Measurements from ENCODE around the gene CLPTM1L. TPM values are rescaled to one million over a fixed set of nuclear protein-coding genes. Genes with fewer than 3 reads are reported as not detected.

CLPTM1L gene
- total RNA-seq, 1 donor from 2014 or later, result 100 TPM

DNA sequence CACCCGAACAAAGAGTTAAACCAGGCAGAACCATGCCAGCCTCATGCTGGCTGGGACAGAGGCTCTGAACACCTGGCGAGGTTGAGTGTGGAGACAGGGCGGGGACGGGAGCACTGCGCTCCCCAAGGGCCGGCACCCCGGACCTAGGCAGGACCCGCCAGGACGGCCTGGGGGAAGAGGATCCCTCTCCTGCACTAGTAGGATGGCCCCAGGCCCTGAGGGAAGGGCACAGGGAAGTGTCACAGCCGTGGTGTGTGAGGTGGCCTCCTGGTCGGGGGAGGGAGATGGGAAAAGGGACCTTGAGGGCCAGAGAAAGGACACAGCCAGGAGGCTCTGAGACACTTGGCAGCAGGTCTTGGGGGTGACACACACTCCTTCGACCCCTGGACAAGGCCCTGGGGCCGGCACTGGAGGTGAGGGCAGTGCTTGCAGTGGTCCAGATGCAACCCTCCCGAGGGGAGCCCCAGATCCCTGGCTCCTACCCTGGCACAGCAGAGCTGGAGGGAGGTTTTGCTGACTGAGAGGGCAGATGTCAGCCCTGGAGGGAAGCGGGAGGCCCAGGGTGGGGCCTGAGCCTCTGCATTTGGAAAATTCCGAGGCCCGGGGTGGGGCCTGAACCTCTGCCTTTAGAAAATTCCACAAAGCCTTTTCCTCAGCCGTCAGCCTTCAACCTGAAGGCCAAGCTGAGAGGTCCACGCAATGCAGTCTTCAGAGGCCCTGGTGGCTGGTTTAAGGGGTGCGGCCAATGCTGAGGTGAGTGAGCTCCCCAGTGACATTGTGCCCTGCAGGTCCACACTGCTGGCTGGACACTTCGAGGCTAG, 25.3 kb downstream of the CLPTM1L start:
- ATAC-seq (ENCODE audit: low read depth) (no peak), DNase-seq (no peak)
- intact Hi-C loops (cut with micrococcal nuclease), result no loop called here
- Mint-ChIP-seq H3K27ac (no peak overlapping the region), H3K36me3 (ENCODE audit: low read depth) (peaks cover 71% of the 10 kb centered on the region), H3K4me1 (peaks cover 25% of the 10 kb centered on the region), H3K4me3 (no peak overlapping the region), H3K9me3 (no peaks in the 10 kb centered on the region), H3K27me3 (no peaks in the 10 kb centered on the region)
- CTCF ChIA-PET, result no interaction called here
- TF ChIP-seq, protein P1, sequence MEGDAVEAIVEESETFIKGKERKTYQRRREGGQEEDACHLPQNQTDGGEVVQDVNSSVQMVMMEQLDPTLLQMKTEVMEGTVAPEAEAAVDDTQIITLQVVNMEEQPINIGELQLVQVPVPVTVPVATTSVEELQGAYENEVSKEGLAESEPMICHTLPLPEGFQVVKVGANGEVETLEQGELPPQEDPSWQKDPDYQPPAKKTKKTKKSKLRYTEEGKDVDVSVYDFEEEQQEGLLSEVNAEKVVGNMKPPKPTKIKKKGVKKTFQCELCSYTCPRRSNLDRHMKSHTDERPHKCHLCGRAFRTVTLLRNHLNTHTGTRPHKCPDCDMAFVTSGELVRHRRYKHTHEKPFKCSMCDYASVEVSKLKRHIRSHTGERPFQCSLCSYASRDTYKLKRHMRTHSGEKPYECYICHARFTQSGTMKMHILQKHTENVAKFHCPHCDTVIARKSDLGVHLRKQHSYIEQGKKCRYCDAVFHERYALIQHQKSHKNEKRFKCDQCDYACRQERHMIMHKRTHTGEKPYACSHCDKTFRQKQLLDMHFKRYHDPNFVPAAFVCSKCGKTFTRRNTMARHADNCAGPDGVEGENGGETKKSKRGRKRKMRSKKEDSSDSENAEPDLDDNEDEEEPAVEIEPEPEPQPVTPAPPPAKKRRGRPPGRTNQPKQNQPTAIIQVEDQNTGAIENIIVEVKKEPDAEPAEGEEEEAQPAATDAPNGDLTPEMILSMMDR (IDR thresholded peaks at IDR 0.05), result no peak
- POLR2A ChIA-PET, result no interaction called here

DNA sequence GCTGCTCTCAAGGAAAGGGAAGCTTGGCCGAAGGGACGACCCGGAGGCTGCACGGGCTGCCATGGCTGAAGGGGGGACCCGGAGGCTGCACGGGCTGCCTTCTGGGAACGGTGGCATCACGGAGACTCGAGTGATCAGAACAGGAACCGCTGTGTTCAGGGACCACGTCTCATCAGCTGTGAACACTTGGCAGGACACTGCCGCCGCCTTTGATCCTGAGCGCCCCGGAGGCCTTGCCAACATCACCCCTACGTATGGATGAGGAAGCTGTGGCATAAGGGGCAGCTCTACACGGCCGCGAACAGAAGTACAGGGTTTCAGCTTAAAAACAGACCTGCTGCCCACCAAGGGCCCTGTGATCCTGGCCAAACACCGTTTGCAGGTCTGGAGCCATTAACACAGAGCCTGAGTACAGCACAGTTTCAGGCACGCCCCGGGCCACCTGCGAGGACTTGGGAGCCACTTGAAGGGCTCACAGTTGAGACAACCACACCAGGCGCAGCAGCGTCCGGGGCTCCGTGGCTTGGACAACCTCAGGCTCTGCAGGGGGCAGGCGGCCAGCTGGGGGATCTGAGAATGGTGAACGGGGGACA, 26.1 kb downstream of the CLPTM1L start:
- peaks cover 31% of the 10 kb centered on the region for H3K4me1 Mint-ChIP-seq
- no peaks in the 10 kb centered on the region for H3K9me3 Mint-ChIP-seq
- peaks cover 62% of the 10 kb centered on the region for H3K36me3 Mint-ChIP-seq (ENCODE audit: low read depth)
- no peak for DNase-seq
- ChIA-PET CTCF (no interaction called here), POLR2A (no interaction called here)
- intact Hi-C loops (cut with micrococcal nuclease), result no loop called here
- TF ChIP-seq, protein P1 (IDR thresholded peaks at IDR 0.05), result no peak
- H3K4me3 Mint-ChIP-seq, result no peak overlapping the region
- no peaks in the 10 kb centered on the region for H3K27me3 Mint-ChIP-seq
- no peak for ATAC-seq (ENCODE audit: low read depth)
- H3K27ac Mint-ChIP-seq, result no peak overlapping the region

DNA sequence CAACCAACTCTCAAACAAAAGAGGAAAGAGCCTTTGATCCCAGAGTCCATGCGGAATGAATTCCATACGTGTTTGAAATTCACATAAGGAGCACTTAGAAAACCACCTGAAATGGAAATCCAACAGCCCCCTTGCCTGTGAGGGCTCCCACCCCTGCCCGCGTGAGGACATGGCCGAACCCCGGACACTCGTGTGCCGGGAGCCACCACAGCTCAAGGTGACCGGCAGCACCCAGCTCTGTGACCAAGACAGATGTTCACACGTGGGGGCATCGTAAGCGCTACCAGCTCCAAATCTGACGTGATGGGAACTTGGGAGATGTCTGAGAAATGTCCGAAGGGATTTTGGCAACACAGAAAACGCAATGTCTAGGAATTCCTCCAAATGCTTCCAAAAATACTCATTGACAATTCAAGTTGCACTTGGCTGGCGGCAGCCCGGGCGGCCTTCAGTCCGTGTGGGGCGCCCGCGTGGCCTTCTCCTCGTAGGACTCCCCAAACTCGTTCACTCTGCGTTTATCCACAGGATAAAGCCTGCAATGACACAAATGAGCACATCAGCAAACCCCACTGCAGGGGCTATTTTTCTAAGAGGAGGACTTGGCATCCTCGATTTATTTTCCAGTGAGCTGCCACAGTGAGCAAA, 26.9 kb downstream of the CLPTM1L start:
- Mint-ChIP-seq H3K27me3 (no peaks in the 10 kb centered on the region), H3K27ac (no peak overlapping the region), H3K9me3 (no peaks in the 10 kb centered on the region), H3K36me3 (ENCODE audit: low read depth) (peaks cover 60% of the 10 kb centered on the region), H3K4me1 (peaks cover 38% of the 10 kb centered on the region), H3K4me3 (no peak overlapping the region)
- ChIA-PET POLR2A (interaction anchor here (1.1 to 1.2 kb wide), 2 partner anchors 9 to 27 kb away, joined by 3 read pairs; partner anchors contain the start of gene CLPTM1L), CTCF (no interaction called here)
- intact Hi-C loops (cut with micrococcal nuclease), result no loop called here
- TF ChIP-seq, protein P1 (IDR thresholded peaks at IDR 0.05), result no peak
- ATAC-seq (ENCODE audit: low read depth) (no peak), DNase-seq (no peak)

DNA sequence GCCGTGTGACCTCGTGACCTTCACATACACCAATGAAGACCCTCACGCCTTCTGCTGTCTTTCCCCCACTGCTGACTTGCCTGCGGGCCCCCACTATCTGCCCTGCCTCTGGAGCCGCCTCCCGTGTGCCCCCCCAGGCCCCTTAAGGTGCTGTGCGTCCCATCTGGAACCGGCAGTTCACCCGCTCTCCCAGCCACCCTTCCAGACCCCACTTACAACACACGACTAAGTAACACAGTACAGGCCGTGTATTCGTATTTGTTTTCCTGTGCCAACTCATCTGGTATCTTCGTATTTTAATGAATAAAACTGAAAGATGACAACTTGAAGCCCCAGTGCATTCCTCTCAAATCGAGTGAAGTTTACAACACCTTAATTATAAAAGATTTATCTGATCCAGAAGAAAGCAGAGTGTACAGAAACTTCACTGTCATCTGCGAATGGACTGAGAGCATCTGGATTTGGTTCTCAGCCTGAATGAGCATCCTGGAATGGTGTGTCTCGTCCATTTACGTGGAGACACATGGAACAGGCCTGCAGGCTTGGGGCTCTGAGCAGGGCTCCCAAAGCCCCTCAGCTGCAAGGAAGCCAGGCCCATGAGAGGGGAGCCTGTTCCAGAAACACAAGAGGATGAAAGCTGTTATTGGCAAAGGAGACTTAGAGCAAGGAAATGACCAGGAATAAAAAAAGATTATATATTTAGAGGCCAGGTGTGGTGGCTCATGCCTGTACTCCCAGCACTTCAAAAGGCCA, 28.1 kb downstream of the CLPTM1L start:
- Mint-ChIP-seq H3K27me3 (no peaks in the 10 kb centered on the region), H3K36me3 (ENCODE audit: low read depth) (peaks cover 50% of the 10 kb centered on the region), H3K4me3 (peak overlapping the region; percentile 76), H3K9me3 (no peaks in the 10 kb centered on the region), H3K27ac (peak overlapping the region; percentile 71), H3K4me1 (peaks cover 48% of the 10 kb centered on the region)
- ATAC-seq (ENCODE audit: low read depth) (no peak), DNase-seq (no peak)
- intact Hi-C loops (cut with micrococcal nuclease), result no loop called here
- TF ChIP-seq, protein P1 (IDR thresholded peaks at IDR 0.05), result no peak
- ChIA-PET CTCF (no interaction called here), POLR2A (interaction anchor here (0.8 to 2.0 kb wide), 3 partner anchors 28 to 69 kb away, joined by 3 to 9 read pairs (median 3); partner anchors contain the start of gene CLPTM1L)
